HG02610 (cell line): ENCODE measurements around the gene MNAT1.
"Not testable (repeated sequence)": the region's sequence is repeated elsewhere in the genome, so short reads cannot be mapped to it uniquely, and the experiment has no call there.

Source experiments
- ATAC-seq: cut with Tn5 transposase; IDR thresholded peaks from one replicate; pipeline ENCODE4 v1.9.1; 2021; ENCODE audit warnings: mild to moderate bottlenecking, moderate library complexity; ENCODE audit not compliant: unreplicated experiment

Gene MNAT1

DNA sequence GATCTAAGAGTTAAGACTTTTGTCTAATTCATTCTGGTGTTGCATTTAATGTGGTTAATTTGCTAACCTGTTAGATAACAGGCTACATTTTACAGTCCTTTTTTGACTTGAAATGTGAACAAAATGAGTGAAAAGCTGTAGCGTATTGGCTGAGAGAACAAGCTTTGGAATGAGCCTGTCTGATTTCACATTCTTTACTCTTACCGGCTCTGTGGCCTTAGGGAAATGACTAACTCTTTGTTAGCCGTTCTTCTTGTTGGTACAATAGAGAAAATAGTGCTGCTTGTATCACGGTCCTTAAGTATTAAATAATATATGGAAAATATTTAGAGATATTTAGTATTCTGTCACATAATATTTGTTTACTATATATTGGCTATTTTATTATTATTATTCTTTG, 1.9 kb downstream of the MNAT1 start:
- no peak for ATAC-seq

DNA sequence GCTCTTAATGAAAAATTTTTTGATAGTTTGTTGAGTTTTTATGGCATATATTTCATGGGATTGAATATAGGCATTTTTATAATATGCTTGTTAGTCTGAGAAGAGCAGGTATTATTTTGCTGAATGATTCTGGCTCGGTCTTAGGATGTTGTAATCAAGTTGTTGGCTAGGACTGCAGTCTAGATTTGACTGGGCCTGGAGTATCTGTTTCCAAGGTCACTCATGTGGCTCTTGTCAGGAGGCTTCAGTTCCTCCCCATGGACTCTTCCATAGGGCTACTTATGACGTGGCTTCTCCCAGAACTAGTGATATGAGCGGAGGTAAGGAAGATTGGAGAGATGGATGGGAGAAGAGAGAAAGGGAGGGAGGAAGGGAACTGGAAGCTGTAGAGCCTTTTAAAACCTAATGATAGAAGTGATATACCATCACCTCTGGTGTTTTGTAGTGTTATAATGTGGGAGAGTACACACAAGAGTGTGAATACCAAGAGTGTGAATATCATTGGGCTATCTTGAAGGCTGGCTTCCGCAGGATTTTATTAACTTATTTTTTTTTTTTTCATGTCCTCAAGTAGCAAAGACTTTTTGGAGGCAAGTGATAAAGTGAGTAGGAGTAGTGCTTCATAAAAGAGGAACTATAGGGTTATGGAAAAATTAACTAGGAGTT, 4.4 kb downstream of the MNAT1 start:
- no peak for ATAC-seq

DNA sequence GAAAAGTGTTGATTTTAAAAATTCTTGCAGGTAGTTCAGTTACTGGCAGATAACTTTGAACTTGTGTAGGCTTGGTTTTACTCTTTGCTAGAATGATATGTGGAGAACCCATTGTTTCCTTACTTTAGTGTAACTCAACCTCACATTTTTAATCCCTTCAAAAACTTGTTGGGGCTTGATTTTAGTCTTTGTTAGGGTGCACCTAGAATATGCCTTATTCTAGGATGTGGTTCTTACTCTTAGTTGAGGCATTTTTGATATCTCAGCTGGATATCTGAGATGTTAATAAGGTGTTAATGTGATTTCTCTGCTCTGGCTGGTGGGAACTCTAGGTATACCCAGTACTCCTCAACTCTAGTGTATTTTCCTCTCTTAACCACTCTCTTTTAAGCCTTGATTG, 10.0 kb downstream of the MNAT1 start:
- no peak for ATAC-seq

DNA sequence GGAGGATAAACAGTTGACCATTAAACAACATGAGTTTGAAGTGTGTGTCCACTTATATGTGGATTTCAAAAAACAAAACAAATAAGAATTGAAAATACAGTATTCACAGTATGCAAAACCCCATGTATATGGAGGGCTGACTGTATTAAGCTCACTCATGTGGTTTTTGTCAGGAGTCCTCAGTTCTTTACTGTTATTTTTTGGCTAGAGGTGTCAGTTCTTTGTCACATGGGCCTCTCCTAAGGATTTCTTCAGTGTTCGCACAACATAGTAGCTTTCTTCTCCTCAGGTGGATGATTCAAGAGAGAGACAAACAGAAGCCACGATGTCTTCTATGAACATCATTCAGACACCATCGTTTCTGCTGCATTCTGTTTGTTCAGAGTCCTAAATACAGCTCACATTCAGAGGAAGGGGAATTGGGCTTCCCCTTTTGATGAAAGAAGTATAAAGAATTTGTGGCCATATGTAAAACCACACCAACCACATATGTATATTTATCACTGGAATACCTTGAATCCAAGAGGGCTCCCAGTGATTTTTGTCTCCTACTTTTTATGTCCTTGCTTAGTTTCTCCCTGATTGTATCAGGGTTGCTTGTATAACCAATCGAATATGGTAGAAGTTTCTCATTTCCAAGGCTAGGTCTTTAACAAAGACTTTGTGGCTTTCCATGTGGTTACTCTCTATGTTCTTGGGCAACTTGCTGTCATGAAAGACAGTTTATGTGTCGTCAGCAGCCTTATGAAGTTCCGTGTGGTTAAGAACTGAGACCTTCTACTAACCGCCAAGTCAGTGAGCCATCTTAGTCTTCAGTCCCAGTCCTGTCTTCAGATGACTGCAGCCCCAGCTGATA, 18.9 kb downstream of the MNAT1 start:
- peak; percentile 97 for ATAC-seq

DNA sequence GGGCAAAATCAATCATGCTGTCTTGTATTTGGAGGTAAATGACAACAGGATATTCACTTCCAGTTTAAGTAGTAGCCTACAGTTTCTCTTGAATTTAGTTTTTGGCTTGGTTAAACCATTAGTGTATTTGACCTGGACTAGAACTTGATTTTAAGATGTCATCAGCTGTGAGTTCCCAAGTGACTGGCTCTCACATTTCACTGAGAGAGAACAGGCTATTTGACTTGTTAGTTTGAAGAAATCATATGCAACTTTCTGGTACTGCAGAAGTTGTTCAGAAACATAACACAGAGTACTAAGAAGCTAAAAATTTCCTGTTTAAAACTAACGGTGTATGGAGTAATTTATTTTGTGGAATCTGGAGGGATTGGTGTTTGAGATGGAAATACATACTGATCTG, 22.3 kb downstream of the MNAT1 start:
- no peak for ATAC-seq

DNA sequence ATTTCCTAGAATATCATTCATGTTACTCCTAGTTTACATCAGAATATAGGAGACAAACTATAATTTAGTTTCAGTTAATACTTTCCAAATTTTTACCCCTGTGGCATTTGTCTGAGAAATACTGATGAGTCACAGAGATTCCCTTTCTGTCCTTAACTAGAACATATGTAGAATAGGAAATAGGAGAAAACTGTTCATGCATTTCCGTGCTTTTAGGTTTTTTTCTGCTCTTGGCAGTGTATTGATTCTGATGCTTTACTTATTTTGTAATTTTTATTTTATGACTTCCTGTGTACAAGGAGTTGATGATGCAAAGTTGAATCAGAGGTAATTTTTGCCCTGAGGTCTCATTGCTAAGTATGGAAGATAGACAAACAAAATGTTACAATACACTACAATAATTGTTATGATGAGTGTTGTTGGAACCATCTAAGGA, 23.0 kb downstream of the MNAT1 start:
- no peak for ATAC-seq

DNA sequence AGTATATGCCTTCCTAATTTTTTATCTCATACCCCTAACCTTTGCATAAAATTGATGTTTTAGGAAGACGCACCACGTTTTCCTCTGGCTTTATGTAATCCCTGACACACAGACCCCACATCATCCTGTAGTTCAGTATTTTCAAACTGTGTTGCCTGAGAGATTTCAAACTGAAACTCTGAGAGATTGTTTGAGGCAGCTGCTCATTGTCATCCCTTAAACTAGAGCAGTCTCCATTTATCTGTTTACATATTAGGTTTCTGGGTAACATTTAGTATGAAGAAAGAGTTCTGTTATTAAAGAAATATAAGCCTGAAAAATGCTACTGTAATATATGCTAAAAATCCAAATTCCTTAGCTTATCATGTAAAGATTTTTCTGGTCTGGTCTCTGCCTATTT, 24.3 kb downstream of the MNAT1 start:
- no peak for ATAC-seq

DNA sequence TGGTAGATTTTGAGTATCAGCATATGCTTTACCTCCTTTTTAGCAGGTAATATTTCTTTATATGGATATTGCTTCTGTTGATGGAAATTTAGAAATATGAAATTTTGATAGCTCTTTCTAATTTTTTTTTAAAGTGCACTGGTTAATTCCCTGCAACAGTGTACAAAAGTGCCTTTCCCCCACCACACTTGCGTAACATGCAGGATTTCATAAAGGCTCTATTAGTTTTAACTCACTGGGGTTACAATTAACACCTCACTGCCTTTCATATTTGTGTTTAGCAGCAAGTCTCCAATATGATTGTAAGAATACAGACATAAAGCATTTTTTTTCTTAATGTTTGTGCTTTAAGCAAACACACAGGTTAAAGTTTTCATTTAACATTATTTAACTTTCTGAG, 25.6 kb downstream of the MNAT1 start:
- no peak for ATAC-seq

DNA sequence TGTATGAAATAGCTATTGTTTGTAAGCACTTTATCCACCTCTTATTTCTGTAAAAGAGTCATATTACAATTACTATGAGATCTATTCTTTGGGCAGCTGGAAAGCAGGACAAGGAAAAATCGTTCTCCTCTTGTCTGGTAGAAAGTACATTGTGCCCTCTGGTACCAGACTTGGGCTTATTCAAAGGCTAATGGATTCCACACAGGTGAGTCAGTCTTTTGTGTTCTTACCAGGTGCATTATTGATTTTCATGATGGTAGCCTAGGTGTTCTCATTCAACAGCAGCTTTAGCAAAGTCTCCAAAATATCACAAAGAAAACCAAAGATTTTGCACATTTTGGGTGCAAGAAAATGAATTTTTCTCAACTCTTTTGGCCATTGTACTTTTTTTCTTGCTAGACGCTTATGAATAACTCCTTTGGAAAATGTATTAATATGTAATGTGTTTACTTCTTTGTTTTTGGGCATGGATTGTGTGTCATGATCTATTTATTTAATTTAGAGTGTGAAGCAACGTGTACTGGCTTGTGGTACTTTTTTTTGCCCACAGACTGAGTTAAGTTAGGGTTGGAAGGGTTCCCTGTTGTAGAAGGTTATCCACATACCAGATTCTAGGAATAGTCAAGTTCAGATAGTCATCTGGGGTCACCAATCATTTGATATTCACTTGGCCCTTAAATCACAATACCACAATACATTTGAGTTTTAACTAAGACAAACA, 26.2 kb downstream of the MNAT1 start:
- ATAC-seq: no peak

DNA sequence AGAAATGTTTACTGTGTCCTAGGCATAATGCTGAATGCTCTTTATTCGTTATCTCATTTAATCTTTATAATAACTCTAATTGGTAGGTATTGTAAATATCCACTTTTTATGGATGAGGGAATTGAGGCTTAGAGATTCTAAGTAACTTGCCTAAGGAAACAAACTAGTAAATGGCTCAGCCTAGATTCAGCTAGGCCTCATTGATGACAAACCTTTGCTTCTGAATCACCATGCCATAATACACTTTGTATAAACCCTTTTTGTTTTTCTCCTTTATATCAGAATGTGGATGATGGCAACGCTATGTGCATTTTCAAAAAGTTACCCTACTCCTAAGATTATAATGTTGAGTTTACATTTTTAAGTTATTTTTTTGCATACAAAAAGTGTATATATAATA, 34.0 kb downstream of the MNAT1 start:
- ATAC-seq: no peak

DNA sequence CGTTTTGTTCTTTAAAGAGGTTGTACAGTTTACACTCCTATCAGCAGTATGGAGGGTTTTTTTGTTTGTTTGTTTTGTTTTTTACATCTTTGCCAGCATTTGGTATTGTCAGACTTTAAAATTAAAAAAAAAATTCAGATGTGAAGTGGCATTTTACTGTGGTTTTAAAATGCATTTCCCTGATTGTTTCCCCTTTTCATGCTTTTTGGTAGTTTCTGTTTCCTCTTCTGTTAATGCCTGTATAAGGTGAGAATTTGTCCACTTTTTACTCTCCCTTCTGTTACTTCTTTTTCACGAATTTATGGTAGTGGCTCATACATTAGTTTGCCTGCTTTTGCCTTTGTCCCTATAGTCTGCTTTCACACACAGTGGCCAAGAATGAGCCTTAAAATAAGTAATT, 36.6 kb downstream of the MNAT1 start:
- no peak for ATAC-seq

DNA sequence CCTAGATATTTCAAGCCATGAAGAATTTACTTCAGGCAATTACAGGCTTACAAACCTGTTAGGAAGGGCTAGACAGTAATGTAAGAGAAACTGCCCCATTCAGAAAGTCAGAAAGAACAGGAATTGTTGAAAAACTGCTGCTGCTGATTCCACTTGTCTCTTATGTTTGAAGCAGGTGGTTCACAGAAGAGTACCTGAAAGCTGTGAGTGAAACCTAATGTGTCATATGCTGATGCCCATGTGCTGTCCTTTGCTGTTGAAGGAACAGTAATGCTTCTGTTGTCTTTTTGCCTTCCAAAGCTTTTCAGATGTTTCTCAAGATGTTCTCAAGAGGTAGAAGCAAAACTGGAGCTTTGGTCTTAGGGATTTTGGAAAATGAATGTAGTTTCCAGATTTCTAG, 39.0 kb downstream of the MNAT1 start:
- ATAC-seq: no peak

DNA sequence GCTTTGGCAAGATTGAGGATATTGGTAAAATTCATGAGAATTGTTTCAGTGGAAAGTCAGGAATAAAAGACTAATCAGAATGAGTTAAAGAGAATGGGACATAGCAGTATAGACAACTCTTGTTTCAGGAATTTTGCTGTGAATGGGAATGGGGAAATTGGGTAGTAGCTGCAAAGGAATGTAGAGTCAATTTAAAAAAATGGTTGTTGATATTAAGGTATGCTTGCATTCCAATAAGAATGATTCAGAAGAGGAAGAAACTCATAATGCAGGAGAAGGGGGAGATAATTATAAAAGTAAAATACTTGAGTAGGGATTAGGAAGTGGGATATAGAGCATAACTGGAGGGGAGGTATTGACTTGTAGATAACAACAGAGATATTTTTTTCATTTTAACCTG, 40.7 kb downstream of the MNAT1 start:
- ATAC-seq: no peak

DNA sequence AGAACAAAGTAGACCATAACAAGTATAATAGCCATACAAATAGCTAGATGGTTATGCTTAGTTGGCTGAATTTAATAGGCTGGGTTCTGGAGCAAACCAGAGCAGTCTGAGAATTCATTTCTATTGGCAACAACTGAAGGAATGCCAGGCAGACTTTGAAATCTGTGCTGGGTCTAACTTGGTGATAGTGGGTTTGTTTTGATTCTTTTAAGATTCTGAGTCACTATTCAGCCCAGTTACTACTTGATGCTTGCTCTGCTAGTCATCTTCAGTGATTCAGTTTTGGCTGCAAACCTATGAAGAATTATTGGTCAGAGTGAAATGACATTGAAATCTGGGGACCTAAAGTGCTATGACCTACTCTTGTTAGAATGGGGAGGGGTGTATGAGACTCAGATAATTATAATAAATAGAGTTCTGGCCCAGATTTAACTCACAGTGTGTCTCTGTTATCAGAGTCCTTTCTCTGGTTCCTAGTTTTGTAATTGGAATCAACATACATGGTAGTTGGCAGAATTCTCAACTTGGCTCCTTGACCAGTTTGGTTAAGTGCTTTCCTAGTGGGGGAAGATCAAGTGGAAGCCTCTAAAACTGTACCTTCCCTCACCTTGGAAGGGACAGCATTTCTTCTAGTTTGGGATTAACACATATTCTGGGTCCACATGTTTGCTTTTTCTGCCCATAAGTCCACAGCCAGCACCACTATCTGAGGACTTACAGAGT, 43.5 kb downstream of the MNAT1 start:
- no peak for ATAC-seq

DNA sequence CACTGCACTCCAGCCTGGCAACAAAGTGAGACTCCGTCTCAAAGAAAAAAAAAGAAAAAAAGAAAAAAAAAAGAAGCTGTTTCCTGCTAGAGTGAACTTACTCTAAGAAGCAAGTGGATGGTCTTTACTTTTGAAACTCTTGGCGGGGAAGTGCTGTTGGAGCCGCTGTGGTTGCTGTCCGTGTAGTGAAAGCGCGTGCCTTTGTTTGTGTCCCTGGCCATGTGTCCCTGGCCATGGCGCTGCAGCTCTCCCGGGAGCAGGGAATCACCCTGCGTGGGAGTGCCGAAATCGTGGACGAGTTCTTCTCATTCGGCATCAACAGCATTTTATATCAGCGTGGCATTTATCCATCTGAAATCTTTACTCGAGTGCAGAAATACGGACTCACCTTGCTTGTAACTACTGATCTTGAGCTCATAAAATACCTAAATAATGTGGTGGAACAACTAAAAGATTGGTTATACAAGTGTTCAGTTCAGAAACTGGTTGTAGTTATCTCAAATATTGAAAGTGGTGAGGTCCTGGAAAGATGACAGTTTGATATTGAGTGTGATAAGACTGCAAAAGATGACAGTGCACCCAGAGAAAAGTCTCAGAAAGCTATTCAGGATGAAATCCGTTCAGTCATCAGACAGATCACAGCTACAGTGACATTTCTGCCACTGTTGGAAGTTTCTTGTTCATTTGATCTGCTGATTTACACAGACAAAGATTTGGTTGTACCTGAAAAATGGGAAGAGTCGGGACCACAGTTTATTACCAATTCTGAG, 45.4 kb downstream of the MNAT1 start:
- not testable (repeated sequence) for ATAC-seq

DNA sequence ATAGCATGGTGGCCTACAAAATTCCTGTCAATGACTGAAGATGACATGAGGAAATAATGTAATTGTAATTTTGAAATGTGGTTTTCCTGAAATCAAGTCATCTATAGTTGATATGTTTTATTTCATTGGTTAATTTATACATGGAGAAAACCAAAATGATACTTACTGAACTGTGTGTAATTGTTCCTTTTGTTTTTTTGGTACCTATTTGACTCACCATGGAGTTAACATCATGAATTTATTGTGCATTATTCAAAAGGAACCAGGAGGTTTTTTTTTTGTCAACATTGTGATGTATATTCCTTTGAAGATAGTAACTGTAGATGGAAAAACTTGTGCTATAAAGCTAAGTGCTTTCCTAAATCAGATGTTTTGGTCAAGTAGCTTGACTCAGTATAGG, 46.0 kb downstream of the MNAT1 start:
- ATAC-seq: not testable (repeated sequence)

DNA sequence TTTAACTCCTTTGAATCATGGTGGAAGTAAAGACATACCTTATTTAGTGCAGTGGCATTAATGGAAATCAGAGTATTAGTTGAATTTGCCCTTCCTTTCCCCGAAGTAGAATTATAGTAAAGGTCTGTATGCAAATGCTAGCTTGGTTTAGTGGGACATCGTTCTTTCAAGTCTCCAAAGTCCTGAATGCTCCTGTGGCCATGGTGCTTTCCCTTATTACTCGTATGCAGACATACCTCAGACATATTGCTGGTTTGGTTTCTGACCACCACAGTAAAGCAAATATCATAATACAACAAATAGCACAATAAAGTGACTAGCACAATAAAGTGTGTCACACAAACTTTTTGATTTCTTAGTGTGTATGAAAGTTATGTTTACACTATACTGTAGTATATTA, 52.3 kb downstream of the MNAT1 start:
- ATAC-seq: peak; percentile 58

DNA sequence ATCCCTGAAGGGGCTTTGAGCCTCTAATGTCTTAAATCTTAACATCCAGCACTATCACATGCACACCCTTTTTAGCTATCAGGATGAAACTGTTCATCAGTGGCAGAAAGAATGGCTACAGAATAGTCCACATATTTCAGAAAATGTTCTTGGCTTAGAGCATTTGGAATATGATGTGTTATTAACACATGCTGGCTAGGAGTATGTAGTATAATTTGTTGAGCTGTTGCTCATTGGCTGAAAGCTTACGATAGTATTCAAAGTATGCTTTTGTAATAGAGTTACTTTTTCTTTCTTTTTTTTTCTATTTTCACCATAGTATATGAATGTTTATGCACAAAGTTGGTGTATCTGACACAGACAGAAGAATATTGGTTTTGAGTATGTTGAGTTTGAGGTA, 55.1 kb downstream of the MNAT1 start:
- no peak for ATAC-seq

DNA sequence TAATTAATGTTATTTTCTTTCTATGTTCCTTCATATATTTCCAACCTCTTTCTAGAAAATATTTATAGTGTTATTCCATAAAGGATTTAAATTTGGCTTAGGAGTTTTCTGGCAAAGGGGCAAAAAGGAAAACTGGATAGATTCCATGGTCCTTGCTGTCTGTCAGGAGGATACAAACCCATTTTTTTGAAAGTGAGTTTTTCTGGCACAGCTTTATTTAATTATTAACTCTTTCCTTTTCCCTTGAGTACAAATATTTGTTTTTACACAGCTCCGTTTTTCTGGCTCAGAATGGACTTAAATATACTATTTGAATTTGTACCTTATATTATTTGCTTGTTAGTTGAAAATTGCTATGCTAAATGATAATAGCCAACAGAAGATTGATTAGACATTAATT, 56.3 kb downstream of the MNAT1 start:
- no peak for ATAC-seq

DNA sequence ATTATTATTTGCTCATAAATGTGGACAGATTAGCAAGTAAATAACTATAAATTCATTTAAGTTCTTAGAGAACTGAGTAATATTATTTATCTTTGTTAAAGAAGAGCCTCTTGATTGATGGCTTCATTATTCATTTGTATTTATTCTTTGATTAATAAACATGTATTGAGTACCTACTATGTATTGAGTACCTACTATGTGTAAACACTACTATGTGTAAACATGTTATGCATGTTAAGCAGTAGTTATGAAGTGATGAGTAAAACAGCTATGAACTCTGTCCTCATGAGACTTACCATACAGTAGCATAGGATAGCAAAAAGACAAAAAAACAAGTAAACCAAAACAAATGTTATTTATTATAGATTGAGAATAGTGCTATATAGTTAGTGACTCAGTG, 61.9 kb downstream of the MNAT1 start:
- ATAC-seq: no peak
